Stimulated activated CD8-positive, alpha-beta memory T cell treated with anti-CD3 and anti-CD28 coated beads, Interleukin-12 subunit alpha, Interleukin-12 subunit beta, amount 100 ng/mL, for 24 hours (primary cell): ENCODE measurements around the gene PCDH17.

ENCODE experiments used
- DNase-seq: peaks from one replicate; pipeline ENCODE4 v3.0.0-alpha.2; 2020; ENCODE audit errors: extremely low read depth

PCDH17 gene

DNA sequence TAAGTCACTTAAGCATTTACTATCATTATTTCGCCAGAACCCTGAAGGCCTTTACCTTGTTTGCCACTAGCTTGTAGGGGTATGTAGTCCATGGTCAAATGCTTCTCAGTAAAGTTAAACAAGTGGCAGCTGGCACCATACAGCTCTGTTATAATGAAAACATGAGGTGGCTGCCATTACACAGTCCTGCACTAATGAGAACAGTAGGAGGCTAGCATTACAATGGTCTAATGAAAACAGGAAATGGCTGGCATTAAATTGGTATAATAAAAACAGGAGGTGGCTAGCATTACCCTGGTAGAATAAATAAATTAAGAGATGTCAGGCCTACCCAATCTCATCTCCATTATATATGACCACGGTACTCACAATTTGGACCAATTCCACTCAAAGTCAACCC, 107.5 kb downstream of the PCDH17 start:
- DNase-seq, result no peak

GRCh38 chr13:57739543-57740190, 108.1 kb downstream of the PCDH17 start:
- no peak for DNase-seq

GRCh38 chr13:57740719-57741118, 109.2 kb downstream of the PCDH17 start:
- no peak for DNase-seq

- no peak for DNase-seq
Observed at GRCh38 chr13:57748096-57748495, 116.6 kb downstream of the PCDH17 start.

DNA sequence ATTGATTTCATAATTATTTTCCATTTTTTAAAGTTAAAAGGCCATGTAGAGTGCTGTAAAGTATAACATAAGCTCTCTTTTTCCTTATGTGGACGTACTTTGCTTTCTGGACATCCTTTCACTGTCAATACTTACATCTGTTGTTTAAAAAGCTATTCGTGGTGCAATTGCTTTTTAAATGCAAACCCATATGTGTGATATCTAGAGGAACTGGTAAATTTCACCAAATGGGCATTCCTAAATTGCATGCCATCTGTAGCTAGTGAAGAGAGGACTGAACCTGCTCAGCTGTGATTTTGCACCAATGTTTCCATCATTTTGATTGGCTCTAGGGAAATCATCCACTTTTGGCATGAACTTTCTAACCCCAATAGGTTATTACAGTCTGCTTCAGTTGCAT, 129.4 kb downstream of the PCDH17 start:
- DNase-seq, result no peak

- no peak for DNase-seq
Observed at GRCh38 chr13:57763689-57764088, 132.1 kb downstream of the PCDH17 start.
